Sigmoid colon (tissue), 7 donors: ENCODE data around the gene TMEM86B. TPM values are rescaled to one million over a fixed set of nuclear protein-coding genes. Genes with fewer than 3 reads are reported as not detected.

Experiments used
- DNase-seq: peaks from one replicate; pipeline ENCODE4 v3.0.0-alpha.2; 2019
- H3K27ac ChIP-seq, 4 donors: fragments of 200-600 bp; sonication (generic); one replicate each; pipeline ENCODE4 v1.5.1; 2016 to 2019; ENCODE audit warnings: mild to moderate bottlenecking in 1 of 4
- H3K27me3 ChIP-seq, 3 donors: fragments of 200-600 bp; sonication (generic); one replicate each; pipeline ENCODE4 v1.5.1; 2019; ENCODE audit warnings: mild to moderate bottlenecking in 1 of 3
- H3K36me3 ChIP-seq, 4 donors: fragments of 200-600 bp; sonication (generic); one replicate each; pipeline ENCODE4 v1.5.1; 2016 to 2019
- H3K4me1 ChIP-seq, 4 donors: fragments of 200-600 bp; sonication (generic); one replicate each; pipeline ENCODE4 v1.5.1; 2017 to 2019
- H3K4me3 ChIP-seq, 4 donors: fragments of 200-600 bp; sonication (generic); one replicate each; pipeline ENCODE4 v1.5.1; 2017 to 2019; ENCODE audit warnings: mild to moderate bottlenecking in 2 of 4, moderate library complexity in 1 of 4
- H3K9me3 ChIP-seq, 4 donors: fragments of 200-600 bp in 3 of 4; sonication (generic) in 3 of 4; one replicate each; pipeline versions ENCODE4 v1.5.1 to v1.6.1; 2013 to 2019
- EP300 ChIP-seq, 4 donors: sonication (generic); formaldehyde crosslinking; IDR thresholded peaks; one replicate each; pipeline ENCODE4 v1.6.1; 2017; ENCODE audit warnings: antibody characterized with exemption in 4 of 4
- POLR2A ChIP-seq, 2 donors: fragments of 450-650 bp; IDR thresholded peaks; one replicate each; pipeline ENCODE4 v1.6.1; 2016; ENCODE audit warnings: antibody characterized with exemption in 2 of 2, mild to moderate bottlenecking in 2 of 2, moderate library complexity in 2 of 2
- POLR2AphosphoS5 ChIP-seq, 4 donors: sonication (generic); formaldehyde crosslinking; IDR thresholded peaks; one replicate each; pipeline ENCODE4 v1.6.1; 2017; ENCODE audit warnings: antibody characterized with exemption in 4 of 4
- WGBS, 2 donors: extraction: QIAGEN DNeasy Blood & Tissue Kit; methylation state at CpG; one replicate each; pipeline ENCODE4 v1.1.7; 2013; 5-methylcytosine and 5-hydroxymethylcytosine counted together
- intact Hi-C: fragments of 100-400 bp; cut with DNase I; formaldehyde crosslinking; loops from one replicate; pipeline ENCODE4 v1.15.1; 2023
- polyA plus RNA-seq, 3 donors: library from polyadenylated mRNA; stranded (reverse); fragments of 200-250 nt; gene quantifications; one replicate each; pipeline ENCODE4 v1.2.3, GENCODE V29; 2013
- total RNA-seq, 4 donors: library from RNA; depleted of rRNA; stranded (reverse); fragments of >200 nt; gene quantifications; one replicate each; pipeline ENCODE4 v1.1.0, GENCODE V29; 2016
- TF ChIP-seq, protein P1 (sequence below), 4 experiments: fragments of 450-650 bp in 3 of 4; fragments of 200-600 bp in 1 of 4; IDR thresholded peaks; one replicate each; pipeline ENCODE4 v1.5.1; 2016 to 2019; ENCODE audit warnings: antibody characterized with exemption in 4 of 4, mild to moderate bottlenecking in 3 of 4, moderate library complexity in 2 of 4
- donor health status: healthy with polysubstance abuse.
- donor health status: Bipolar disorder and iron deficiency.
- donor health status: healthy.

Gene TMEM86B
- total and polyA plus RNA-seq, 7 donors = 0.69 to 7.9 (median 1.8) TPM

DNA sequence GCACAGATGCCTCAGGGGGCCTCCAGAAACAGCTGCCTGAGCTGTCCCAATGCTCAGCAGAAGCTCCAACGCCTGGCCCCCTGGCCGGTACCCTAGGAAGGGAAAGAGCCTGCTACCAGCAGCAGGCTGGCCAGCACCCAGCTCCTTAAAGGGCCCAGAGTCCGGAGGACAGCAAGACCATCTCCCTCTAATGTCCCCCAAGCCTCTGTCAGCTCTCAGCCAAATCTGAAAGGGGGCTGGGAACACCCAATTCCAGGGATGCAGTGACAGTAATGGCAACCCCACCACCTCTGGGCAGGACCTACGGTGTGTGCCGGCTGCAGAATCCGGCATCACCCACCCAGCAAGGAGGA, 26.0 kb upstream of the TMEM86B start:
- no peaks in the 10 kb centered on the region for H3K36me3 ChIP-seq
- WGBS, 2 donors = 45 to 79% methylated on average over 6 of the region's 6 CpGs
- no peak for DNase-seq
- no peaks in the 10 kb centered on the region for H3K9me3 ChIP-seq
- H3K27me3 ChIP-seq = no peaks in the 10 kb centered on the region
- intact Hi-C loops = no loop called here
- peak overlapping the region in 3 of 4 donors; percentile 6 to 30 (median 24) for H3K4me3 ChIP-seq
- peaks cover 4 to 76% (median 40%) of the 10 kb centered on the region in 4 donors for H3K4me1 ChIP-seq
- H3K27ac ChIP-seq = peak overlapping the region; percentile 14 to 66 (median 30)
- TF ChIP-seq, protein P1, sequence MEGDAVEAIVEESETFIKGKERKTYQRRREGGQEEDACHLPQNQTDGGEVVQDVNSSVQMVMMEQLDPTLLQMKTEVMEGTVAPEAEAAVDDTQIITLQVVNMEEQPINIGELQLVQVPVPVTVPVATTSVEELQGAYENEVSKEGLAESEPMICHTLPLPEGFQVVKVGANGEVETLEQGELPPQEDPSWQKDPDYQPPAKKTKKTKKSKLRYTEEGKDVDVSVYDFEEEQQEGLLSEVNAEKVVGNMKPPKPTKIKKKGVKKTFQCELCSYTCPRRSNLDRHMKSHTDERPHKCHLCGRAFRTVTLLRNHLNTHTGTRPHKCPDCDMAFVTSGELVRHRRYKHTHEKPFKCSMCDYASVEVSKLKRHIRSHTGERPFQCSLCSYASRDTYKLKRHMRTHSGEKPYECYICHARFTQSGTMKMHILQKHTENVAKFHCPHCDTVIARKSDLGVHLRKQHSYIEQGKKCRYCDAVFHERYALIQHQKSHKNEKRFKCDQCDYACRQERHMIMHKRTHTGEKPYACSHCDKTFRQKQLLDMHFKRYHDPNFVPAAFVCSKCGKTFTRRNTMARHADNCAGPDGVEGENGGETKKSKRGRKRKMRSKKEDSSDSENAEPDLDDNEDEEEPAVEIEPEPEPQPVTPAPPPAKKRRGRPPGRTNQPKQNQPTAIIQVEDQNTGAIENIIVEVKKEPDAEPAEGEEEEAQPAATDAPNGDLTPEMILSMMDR (IDR thresholded peaks at IDR 0.05) = no peak
- no peak for TF ChIP-seq POLR2AphosphoS5 (IDR thresholded peaks at IDR 0.05)
- TF ChIP-seq EP300 (IDR thresholded peaks at IDR 0.05) = no peak
- no peak for TF ChIP-seq POLR2A (IDR thresholded peaks at IDR 0.05)

DNA sequence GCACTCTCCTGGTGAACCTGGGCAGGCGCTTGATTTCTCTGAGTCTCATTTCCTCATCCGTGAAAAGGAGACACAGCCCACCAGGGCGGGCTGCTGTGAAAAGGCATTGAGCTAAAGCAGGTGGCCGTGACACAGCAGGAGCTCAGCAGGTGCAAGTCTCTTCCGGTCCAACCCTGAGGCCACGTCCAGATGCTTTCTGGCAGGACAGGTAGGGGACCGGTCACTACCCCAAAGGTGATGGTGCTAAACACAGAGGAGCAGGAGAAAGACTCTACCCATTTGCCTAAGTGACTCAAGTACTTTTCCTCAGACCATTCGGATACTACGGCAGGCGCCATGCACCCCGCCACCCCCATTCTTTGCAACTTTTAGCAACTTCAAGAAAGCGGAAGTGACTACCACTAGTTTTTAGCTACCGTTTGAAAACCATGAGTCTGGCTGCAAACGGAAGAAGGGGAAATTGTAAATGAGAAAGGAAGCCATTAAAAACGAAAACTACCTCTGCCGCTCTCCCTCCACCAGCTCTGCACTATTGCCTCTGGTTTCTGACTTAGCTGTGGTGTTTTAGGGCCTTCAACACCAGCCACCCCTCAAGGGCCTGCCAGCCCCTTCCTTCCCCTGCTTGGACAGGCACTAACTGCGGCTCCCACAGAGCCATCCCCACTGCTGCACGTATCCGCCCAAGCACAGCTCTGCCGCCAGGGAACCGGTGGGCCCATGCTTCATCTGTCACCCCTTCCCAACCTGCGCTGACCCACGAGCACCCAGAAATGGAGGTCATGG, 25.5 kb upstream of the TMEM86B start:
- H3K36me3 ChIP-seq = no peaks in the 10 kb centered on the region
- peak overlapping the region in 3 of 4 donors; percentile 6 to 30 (median 24) for H3K4me3 ChIP-seq
- intact Hi-C loops = no loop called here
- H3K9me3 ChIP-seq = no peaks in the 10 kb centered on the region
- DNase-seq = no peak
- peaks cover under 1 to 73% (median 40%) of the 10 kb centered on the region in 4 donors for H3K4me1 ChIP-seq
- H3K27ac ChIP-seq = peak overlapping the region; percentile 14 to 66 (median 30)
- H3K27me3 ChIP-seq = no peaks in the 10 kb centered on the region
- TF ChIP-seq POLR2A (IDR thresholded peaks at IDR 0.05) (no peak), POLR2AphosphoS5 (IDR thresholded peaks at IDR 0.05) (no peak), EP300 (IDR thresholded peaks at IDR 0.05) (no peak)
- TF ChIP-seq, protein P1 (IDR thresholded peaks at IDR 0.05) = no peak
- WGBS, 2 donors = 45 to 78% methylated on average over 23 of the region's 23 CpGs

DNA sequence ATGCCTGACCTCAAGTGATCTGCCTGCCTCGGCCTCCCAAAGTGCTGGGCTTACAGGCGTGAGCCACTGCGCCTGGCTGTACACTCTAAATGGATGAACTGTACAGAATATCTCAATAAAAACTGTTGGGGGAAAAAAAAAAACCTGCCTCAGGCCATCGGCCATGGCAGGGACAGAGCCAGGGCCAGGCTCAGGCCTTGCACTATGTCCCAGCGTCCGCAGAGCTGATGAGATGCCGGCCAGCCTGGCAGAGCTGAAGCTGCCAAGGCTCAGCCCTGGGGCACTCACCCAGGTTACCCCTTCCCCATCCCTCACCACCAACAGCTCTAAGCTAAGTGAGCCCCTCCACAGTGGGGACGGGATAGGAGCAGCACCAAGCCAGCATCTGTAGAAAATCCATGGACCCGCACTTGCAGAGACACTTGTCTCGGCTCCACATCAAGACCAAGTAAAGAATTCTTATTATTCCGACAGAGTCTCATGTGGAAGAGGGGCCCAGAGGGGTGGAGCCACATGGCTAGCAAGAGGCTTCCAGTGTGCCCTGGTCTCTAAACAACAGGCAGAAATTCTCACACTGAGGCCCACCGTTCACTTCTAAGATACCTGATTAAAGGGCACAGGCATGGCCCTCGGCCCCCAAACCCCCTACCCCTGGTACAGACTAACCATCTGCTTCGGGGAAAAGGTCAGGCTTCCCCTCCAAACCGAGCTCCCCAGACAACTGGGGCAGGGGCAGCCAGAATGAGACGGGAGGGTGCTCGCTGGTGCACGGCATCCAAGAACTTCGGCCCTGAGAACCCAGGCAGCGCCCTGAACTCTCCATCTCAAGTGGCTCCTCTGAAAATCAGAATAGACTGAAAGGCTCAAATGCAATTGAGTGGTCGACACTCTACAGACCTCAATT, 24.4 kb upstream of the TMEM86B start:
- WGBS, 2 donors = 71 to 86% methylated on average over 21 of the region's 21 CpGs
- peaks cover 0 to 81% (median 47%) of the 10 kb centered on the region in 4 donors for H3K4me1 ChIP-seq
- no peaks in the 10 kb centered on the region for H3K9me3 ChIP-seq
- H3K4me3 ChIP-seq = no peak overlapping the region
- no peak overlapping the region for H3K27ac ChIP-seq
- no peaks in the 10 kb centered on the region for H3K36me3 ChIP-seq
- H3K27me3 ChIP-seq = no peaks in the 10 kb centered on the region
- TF ChIP-seq, protein P1 (IDR thresholded peaks at IDR 0.05) = no peak
- TF ChIP-seq EP300 (IDR thresholded peaks at IDR 0.05) (no peak), POLR2A (IDR thresholded peaks at IDR 0.05) (no peak), POLR2AphosphoS5 (IDR thresholded peaks at IDR 0.05) (no peak)
- no peak for DNase-seq
- intact Hi-C loops = no loop called here

DNA sequence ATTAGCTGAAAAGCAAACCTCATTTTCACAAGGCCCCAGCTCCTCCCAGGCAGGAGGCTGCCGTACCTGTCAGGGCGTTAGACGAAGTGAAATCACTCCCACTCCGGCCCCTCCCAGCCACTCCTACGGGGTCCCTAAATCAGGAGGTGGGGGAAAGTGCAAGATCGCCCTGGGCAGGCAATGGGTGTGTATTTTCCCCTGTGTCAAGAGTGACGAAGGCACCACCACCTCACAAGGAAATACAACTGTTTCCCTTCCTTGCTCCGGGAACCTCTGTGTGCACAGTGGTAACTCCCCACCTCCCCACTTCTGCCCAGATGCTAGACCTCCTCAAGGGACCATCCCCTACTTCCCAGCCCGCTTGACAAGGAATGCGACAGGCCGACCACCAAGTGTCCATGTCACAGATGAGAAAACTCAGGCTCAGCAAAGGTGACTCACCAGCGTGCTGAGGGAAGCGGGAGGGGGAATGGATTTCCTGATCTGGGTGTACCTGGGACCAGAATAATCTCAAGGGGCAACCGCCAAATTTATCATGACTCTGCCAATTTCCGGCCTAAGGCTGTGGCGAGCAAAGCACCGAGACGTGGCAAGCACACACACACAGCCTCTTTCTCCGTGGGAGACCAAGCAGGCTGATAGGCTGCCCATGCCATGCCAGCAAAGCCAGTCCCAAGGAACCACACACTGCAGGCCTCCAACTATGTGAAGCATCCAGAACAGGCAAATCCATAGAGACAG, 22.9 kb upstream of the TMEM86B start:
- H3K4me3 ChIP-seq = no peak overlapping the region
- H3K9me3 ChIP-seq = no peaks in the 10 kb centered on the region
- peaks cover 1 to 5% (median 4%) of the 10 kb centered on the region in 4 donors for H3K36me3 ChIP-seq
- WGBS, 2 donors = 32 to 60% methylated on average over 19 of the region's 19 CpGs
- peaks cover 0 to 76% (median 37%) of the 10 kb centered on the region in 4 donors for H3K4me1 ChIP-seq
- intact Hi-C loops = no loop called here
- TF ChIP-seq POLR2AphosphoS5 (IDR thresholded peaks at IDR 0.05) (no peak), EP300 (IDR thresholded peaks at IDR 0.05) (no peak), POLR2A (IDR thresholded peaks at IDR 0.05) (no peak)
- TF ChIP-seq, protein P1 (IDR thresholded peaks at IDR 0.05) = no peak
- H3K27ac ChIP-seq = no peak overlapping the region
- no peaks in the 10 kb centered on the region for H3K27me3 ChIP-seq
- DNase-seq = no peak
